Measurements from ENCODE around the gene WSCD1.

Gene WSCD1
- 0 to 0.74 reads per million in 2 donors for total RNA-seq

- DNase-seq = peak in 1 of 5 experiments; percentile 22
Observed at GRCh38 chr17:6069539-6070429, at the start of gene WSCD1. WSCD1 (plus strand) TSS chr17:6070379; CDS start chr17:6080659, 10,280 bp downstream.

GRCh38 chr17:6021011-6021400 lies 49.2 kb upstream of the WSCD1 start:
- DNase-seq = no peak

GRCh38 chr17:6021627-6022026 lies 48.6 kb upstream of the WSCD1 start:
- no peak for DNase-seq

GRCh38 chr17:6023036-6023831 lies 46.9 kb upstream of the WSCD1 start:
- DNase-seq = no peak

GRCh38 chr17:6024576-6024975 lies 45.6 kb upstream of the WSCD1 start:
- no peak for DNase-seq

GRCh38 chr17:6027342-6028024 lies 42.7 kb upstream of the WSCD1 start:
- DNase-seq = no peak

GRCh38 chr17:6028294-6028693 lies 41.9 kb upstream of the WSCD1 start:
- DNase-seq = no peak

GRCh38 chr17:6035801-6036394 lies 34.3 kb upstream of the WSCD1 start:
- DNase-seq = no peak

- no peak for DNase-seq
Observed at GRCh38 chr17:6040504-6040903, 29.7 kb upstream of the WSCD1 start.

GRCh38 chr17:6041246-6041645 lies 28.9 kb upstream of the WSCD1 start:
- no peak for DNase-seq

GRCh38 chr17:6043405-6043804 lies 26.8 kb upstream of the WSCD1 start:
- DNase-seq = no peak

- no peak for DNase-seq
Observed at GRCh38 chr17:6044261-6044660, 25.9 kb upstream of the WSCD1 start.

- DNase-seq = no peak
Observed at GRCh38 chr17:6045621-6046357, 24.4 kb upstream of the WSCD1 start.

- DNase-seq = no peak
Observed at GRCh38 chr17:6046431-6046830, 23.7 kb upstream of the WSCD1 start.

- DNase-seq = no peak
Observed at GRCh38 chr17:6046931-6047330, 23.2 kb upstream of the WSCD1 start.

GRCh38 chr17:6047966-6048365 lies 22.2 kb upstream of the WSCD1 start:
- DNase-seq = no peak

GRCh38 chr17:6048486-6048885 lies 21.7 kb upstream of the WSCD1 start:
- no peak for DNase-seq

- DNase-seq = no peak
Observed at GRCh38 chr17:6052926-6053325, 17.3 kb upstream of the WSCD1 start.

- DNase-seq = no peak
Observed at GRCh38 chr17:6054372-6054771, 15.8 kb upstream of the WSCD1 start.

- no peak for DNase-seq
Observed at GRCh38 chr17:6056104-6056503, 14.1 kb upstream of the WSCD1 start.

GRCh38 chr17:6057562-6057961 lies 12.6 kb upstream of the WSCD1 start:
- no peak for DNase-seq

GRCh38 chr17:6059406-6059805 lies 10.8 kb upstream of the WSCD1 start:
- DNase-seq = no peak

All from T-helper 2 cell (primary cell).